Measurements from ENCODE around the gene AP3S1.

- TF ChIP-seq POLR2A (IDR thresholded peaks at IDR 0.05) (no peak), CTCF (IDR thresholded peaks at IDR 0.05) (no peak)
Observed at GRCh38 chr5:115796656-115797055, 45.1 kb upstream of the AP3S1 start.
